IPS-20b (cell line): ENCODE results near the gene LRP11.
"Not testable (repeated sequence)": the region's sequence is repeated elsewhere in the genome, so short reads cannot be mapped to it uniquely, and the experiment has no call there.

Experiments
- H3K27ac ChIP-seq: one replicate; pipeline ENCODE4 v1.5.1; 2013; ENCODE audit warnings: low read length
- H3K27me3 ChIP-seq: 2 replicates; pipeline ENCODE4 v1.6.1; 2013; ENCODE audit warnings: mild to moderate bottlenecking, low read length, inconsistent platforms; ENCODE audit not compliant: insufficient read depth
- H3K36me3 ChIP-seq: 2 replicates; pipeline ENCODE4 v1.6.1; 2013; ENCODE audit warnings: low read depth, mild to moderate bottlenecking, inconsistent platforms, low read length, moderate library complexity; ENCODE audit not compliant: insufficient read depth
- H3K4me1 ChIP-seq: 2 replicates; pipeline ENCODE4 v1.6.1; 2013; ENCODE audit warnings: mild to moderate bottlenecking, control low read depth, inconsistent platforms, low read length, moderate library complexity; ENCODE audit not compliant: insufficient read depth
- H3K4me3 ChIP-seq: 2 replicates; pipeline ENCODE4 v1.5.1; 2013; ENCODE audit warnings: mild to moderate bottlenecking, low read length, inconsistent platforms
- H3K9ac ChIP-seq: 2 replicates; pipeline ENCODE4 v1.6.1; 2013; ENCODE audit warnings: low read depth, mild to moderate bottlenecking, inconsistent platforms, low read length, moderate library complexity
- H3K9me3 ChIP-seq: 2 replicates; pipeline ENCODE4 v1.6.1; 2013; ENCODE audit warnings: mild to moderate bottlenecking, low read depth, low read length, inconsistent platforms; ENCODE audit not compliant: insufficient read depth

LRP11 gene

GRCh38 chr6:149844036-149844435, 20.1 kb downstream of the LRP11 start:
- H3K4me1 ChIP-seq = not testable (repeated sequence)

GRCh38 chr6:149843051-149843633, 21.0 kb downstream of the LRP11 start:
- no peaks in the 10 kb centered on the region for H3K4me1 ChIP-seq

More at GRCh38 chr6:149844036-149844435, 20.1 kb downstream of the LRP11 start:
- not testable (repeated sequence) for H3K9ac ChIP-seq, H3K27me3 ChIP-seq, H3K4me3 ChIP-seq, H3K36me3 ChIP-seq, H3K9me3 ChIP-seq, H3K27ac ChIP-seq

GRCh38 chr6:149842331-149842730, 21.8 kb downstream of the LRP11 start:
- Histone ChIP-seq H3K9me3 (no peaks in the 10 kb centered on the region), H3K9ac (no peak overlapping the region), H3K4me3 (no peak overlapping the region), H3K27ac (no peak overlapping the region), H3K36me3 (no peaks in the 10 kb centered on the region), H3K4me1 (no peaks in the 10 kb centered on the region), H3K27me3 (no peaks in the 10 kb centered on the region)

More at GRCh38 chr6:149843051-149843633, 21.0 kb downstream of the LRP11 start:
- no peaks in the 10 kb centered on the region for H3K36me3 ChIP-seq
- H3K27ac ChIP-seq = no peak overlapping the region
- H3K27me3 ChIP-seq = no peaks in the 10 kb centered on the region
- no peaks in the 10 kb centered on the region for H3K9me3 ChIP-seq
- H3K9ac ChIP-seq = no peak overlapping the region
- no peak overlapping the region for H3K4me3 ChIP-seq

- no peaks in the 10 kb centered on the region for H3K27me3 ChIP-seq
- no peak overlapping the region for H3K27ac ChIP-seq
- H3K4me3 ChIP-seq = no peak overlapping the region
- H3K9me3 ChIP-seq = no peaks in the 10 kb centered on the region
- no peaks in the 10 kb centered on the region for H3K36me3 ChIP-seq
- no peaks in the 10 kb centered on the region for H3K4me1 ChIP-seq
- H3K9ac ChIP-seq = no peak overlapping the region
These were observed 23.6 kb downstream of the LRP11 start for GRCh38 chr6:149840345-149841075.

- no peak overlapping the region for H3K27ac ChIP-seq
- H3K27me3 ChIP-seq = no peaks in the 10 kb centered on the region
- no peak overlapping the region for H3K4me3 ChIP-seq
- H3K9ac ChIP-seq = no peak overlapping the region
- H3K4me1 ChIP-seq = no peaks in the 10 kb centered on the region
- no peaks in the 10 kb centered on the region for H3K36me3 ChIP-seq
- H3K9me3 ChIP-seq = no peaks in the 10 kb centered on the region
These were observed 29.4 kb downstream of the LRP11 start for GRCh38 chr6:149834513-149835481.

- no peak overlapping the region for H3K27ac ChIP-seq
- no peaks in the 10 kb centered on the region for H3K9me3 ChIP-seq
- H3K27me3 ChIP-seq = no peaks in the 10 kb centered on the region
- H3K36me3 ChIP-seq = no peaks in the 10 kb centered on the region
- H3K4me3 ChIP-seq = no peak overlapping the region
- H3K4me1 ChIP-seq = no peaks in the 10 kb centered on the region
- no peak overlapping the region for H3K9ac ChIP-seq
These were observed 30.5 kb downstream of the LRP11 start for GRCh38 chr6:149833651-149834050.

- no peaks in the 10 kb centered on the region for H3K27me3 ChIP-seq
- no peak overlapping the region for H3K4me3 ChIP-seq
- H3K4me1 ChIP-seq = no peaks in the 10 kb centered on the region
- H3K36me3 ChIP-seq = no peaks in the 10 kb centered on the region
- H3K9ac ChIP-seq = no peak overlapping the region
- H3K9me3 ChIP-seq = no peaks in the 10 kb centered on the region
- no peak overlapping the region for H3K27ac ChIP-seq
These were observed 32.8 kb downstream of the LRP11 start for GRCh38 chr6:149831308-149831820.

GRCh38 chr6:149830731-149831307, 33.3 kb downstream of the LRP11 start:
- Histone ChIP-seq H3K36me3 (no peaks in the 10 kb centered on the region), H3K27ac (no peak overlapping the region)

GRCh38 chr6:149825292-149825691, 38.9 kb downstream of the LRP11 start:
- Histone ChIP-seq H3K9me3 (no peaks in the 10 kb centered on the region), H3K4me1 (no peaks in the 10 kb centered on the region), H3K4me3 (no peak overlapping the region), H3K36me3 (no peaks in the 10 kb centered on the region), H3K27me3 (no peaks in the 10 kb centered on the region), H3K9ac (no peak overlapping the region), H3K27ac (no peak overlapping the region)

More at GRCh38 chr6:149830731-149831307, 33.3 kb downstream of the LRP11 start:
- H3K4me3 ChIP-seq = no peak overlapping the region
- no peak overlapping the region; the same call in 1 of the 2 replicates for H3K9ac ChIP-seq
- no peaks in the 10 kb centered on the region for H3K9me3 ChIP-seq
- H3K27me3 ChIP-seq = no peaks in the 10 kb centered on the region
- H3K4me1 ChIP-seq = no peaks in the 10 kb centered on the region

GRCh38 chr6:149823013-149823412, 41.1 kb downstream of the LRP11 start:
- H3K4me1 ChIP-seq = no peaks in the 10 kb centered on the region
- H3K9ac ChIP-seq = no peak overlapping the region
- no peak overlapping the region for H3K27ac ChIP-seq
- H3K4me3 ChIP-seq = no peak overlapping the region
- H3K27me3 ChIP-seq = no peaks in the 10 kb centered on the region
- no peaks in the 10 kb centered on the region for H3K9me3 ChIP-seq
- no peaks in the 10 kb centered on the region for H3K36me3 ChIP-seq

GRCh38 chr6:149821492-149821891, 42.7 kb downstream of the LRP11 start:
- H3K36me3 ChIP-seq = no peaks in the 10 kb centered on the region
- no peak overlapping the region for H3K27ac ChIP-seq
- H3K27me3 ChIP-seq = no peaks in the 10 kb centered on the region
- no peak overlapping the region for H3K4me3 ChIP-seq
- H3K4me1 ChIP-seq = no peaks in the 10 kb centered on the region
- H3K9me3 ChIP-seq = no peaks in the 10 kb centered on the region
- H3K9ac ChIP-seq = no peak overlapping the region
